ENCODE measurements around the gene SFI1.

DNA sequence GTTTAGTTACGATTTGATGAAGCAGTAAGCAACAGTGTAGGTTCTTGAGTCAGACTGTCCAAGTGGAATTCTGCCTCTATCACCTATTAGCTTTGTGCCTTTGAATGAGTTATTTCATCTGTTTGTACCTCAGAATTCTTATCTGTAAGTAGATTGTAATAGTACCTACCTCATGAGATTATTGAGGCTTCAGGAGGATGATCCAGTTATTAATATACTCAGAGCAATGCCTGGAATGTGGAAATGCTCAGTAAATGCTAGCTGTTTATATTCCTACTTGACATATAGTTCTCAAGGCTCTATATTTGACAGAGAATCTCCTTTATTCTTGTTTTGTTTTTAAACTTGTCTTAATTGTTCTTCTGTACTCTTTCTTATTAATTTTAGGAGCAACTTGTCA is 70.1 kb downstream of the SFI1 start:
- TF ChIP-seq, protein P1, sequence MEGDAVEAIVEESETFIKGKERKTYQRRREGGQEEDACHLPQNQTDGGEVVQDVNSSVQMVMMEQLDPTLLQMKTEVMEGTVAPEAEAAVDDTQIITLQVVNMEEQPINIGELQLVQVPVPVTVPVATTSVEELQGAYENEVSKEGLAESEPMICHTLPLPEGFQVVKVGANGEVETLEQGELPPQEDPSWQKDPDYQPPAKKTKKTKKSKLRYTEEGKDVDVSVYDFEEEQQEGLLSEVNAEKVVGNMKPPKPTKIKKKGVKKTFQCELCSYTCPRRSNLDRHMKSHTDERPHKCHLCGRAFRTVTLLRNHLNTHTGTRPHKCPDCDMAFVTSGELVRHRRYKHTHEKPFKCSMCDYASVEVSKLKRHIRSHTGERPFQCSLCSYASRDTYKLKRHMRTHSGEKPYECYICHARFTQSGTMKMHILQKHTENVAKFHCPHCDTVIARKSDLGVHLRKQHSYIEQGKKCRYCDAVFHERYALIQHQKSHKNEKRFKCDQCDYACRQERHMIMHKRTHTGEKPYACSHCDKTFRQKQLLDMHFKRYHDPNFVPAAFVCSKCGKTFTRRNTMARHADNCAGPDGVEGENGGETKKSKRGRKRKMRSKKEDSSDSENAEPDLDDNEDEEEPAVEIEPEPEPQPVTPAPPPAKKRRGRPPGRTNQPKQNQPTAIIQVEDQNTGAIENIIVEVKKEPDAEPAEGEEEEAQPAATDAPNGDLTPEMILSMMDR (IDR thresholded peaks at IDR 0.05): no peak
- no peak for TF ChIP-seq POLR2A (IDR thresholded peaks at IDR 0.05)
